ENCODE data around the gene GUCY1B1. TPM values are rescaled to one million over a fixed set of nuclear protein-coding genes. Genes with fewer than 3 reads are reported as not detected.

GUCY1B1 gene
- total RNA-seq, 1 experiment from 2014 or later = 0.39 TPM

DNA sequence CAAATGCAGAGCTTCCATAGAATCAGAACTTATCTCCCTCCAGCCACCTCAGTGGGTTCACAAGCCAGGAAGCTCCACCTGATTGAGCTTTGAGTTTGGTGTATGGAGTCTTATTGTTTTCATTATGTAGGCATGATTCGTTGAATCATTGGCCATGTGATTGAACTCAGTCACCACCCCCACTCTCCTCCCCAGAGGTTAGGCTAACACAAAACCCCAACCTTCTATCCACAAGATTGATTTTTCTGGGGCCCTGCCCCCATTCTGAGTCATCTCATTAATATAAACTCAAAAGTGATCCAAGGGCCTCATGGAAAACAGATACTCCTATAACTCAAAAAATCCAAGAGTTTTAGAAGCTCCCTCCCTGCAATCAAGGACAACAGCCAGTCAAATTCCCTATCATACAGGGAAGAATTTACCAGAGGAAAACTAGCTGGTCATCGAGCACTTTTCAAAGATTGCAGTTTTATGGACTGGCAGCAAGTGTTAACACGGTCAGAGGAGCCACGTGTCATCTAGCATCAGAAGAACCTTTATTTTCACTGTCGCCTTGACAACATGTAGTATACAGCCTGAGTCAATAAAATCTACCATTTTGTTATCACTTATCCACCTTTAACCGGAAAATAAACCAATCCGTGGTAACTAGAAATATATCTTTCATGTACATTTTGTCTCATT is 35.9 kb upstream of the GUCY1B1 start:
- CTCF ChIA-PET = no interaction called here

GRCh38 chr4:155724731-155725130 is 34.1 kb upstream of the GUCY1B1 start:
- POLR2A ChIA-PET (ENCODE audit: unreplicated experiment) = no interaction called here

More for the DNA sequence above, 35.9 kb upstream of the GUCY1B1 start:
- H2AFZ ChIP-seq = no peak overlapping the region
- H3K4me1 ChIP-seq (replicated peaks; ENCODE audit: insufficient read depth) = no peaks in the 10 kb centered on the region
- intact Hi-C loops (cut with micrococcal nuclease; ENCODE audit: unreplicated experiment) = no loop called here
- no peaks in the 10 kb centered on the region for H4K20me1 ChIP-seq (ENCODE audit: insufficient read depth)
- H3F3A ChIP-seq (ENCODE audit: insufficient read depth, low read depth) = no peaks in the 10 kb centered on the region
- H3K79me2 ChIP-seq (ENCODE audit: low read depth) = no peaks in the 10 kb centered on the region
- no peak for DNase-seq
- no peaks in the 10 kb centered on the region for H3K9me2 ChIP-seq (ENCODE audit: insufficient read depth)
- TF ChIP-seq EZH2 (IDR thresholded peaks at IDR 0.05; ENCODE audit: low read depth) (no peak), CTCF (conservative IDR thresholded peaks at IDR 0.05) (no peak)
- BruUV-seq (replicated peaks) = no TSS peak
- POLR2A ChIA-PET (ENCODE audit: unreplicated experiment) = no interaction called here
- H3K27ac ChIP-seq = no peak overlapping the region
- no peaks in the 10 kb centered on the region for H3K36me3 ChIP-seq (ENCODE audit: low read depth)
- no peak overlapping the region for H3K4me2 ChIP-seq
- no peak overlapping the region for H3K4me3 ChIP-seq
- no peaks in the 10 kb centered on the region for H3K27me3 ChIP-seq (ENCODE audit: insufficient read depth, low read depth)
- H3K9me3 ChIP-seq (ENCODE audit: insufficient read depth, low read depth) = no peaks in the 10 kb centered on the region

DNA sequence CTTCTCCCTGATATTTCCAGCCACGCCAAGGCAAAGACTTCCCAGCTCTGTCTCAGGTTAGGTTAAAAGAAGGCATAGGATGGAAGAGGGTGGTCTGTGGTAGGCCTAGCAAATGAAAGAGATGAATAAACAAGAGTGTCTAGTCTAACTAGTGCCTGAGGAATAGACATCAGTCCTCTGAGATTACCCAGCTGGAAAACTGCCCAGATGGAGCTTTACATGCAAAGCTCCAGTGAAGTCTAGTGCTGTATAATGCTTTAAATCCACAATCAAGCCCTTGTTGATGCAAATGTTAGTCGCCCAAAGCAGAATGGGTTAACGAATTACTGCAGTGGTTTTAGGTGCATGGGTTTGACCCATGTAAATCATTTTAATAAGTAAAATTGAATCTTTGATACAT is 24.8 kb upstream of the GUCY1B1 start:
- Histone ChIP-seq H4K20me1 (ENCODE audit: insufficient read depth) (no peaks in the 10 kb centered on the region), H3K79me2 (ENCODE audit: low read depth) (no peaks in the 10 kb centered on the region), H3K9me2 (ENCODE audit: insufficient read depth) (no peaks in the 10 kb centered on the region), H3K27ac (no peak overlapping the region), H3F3A (ENCODE audit: insufficient read depth, low read depth) (no peaks in the 10 kb centered on the region), H3K36me3 (ENCODE audit: low read depth) (no peaks in the 10 kb centered on the region), H3K4me3 (no peak overlapping the region), H3K27me3 (ENCODE audit: insufficient read depth, low read depth) (no peaks in the 10 kb centered on the region), H2AFZ (no peak overlapping the region), H3K4me2 (no peak overlapping the region), H3K9me3 (ENCODE audit: insufficient read depth, low read depth) (no peaks in the 10 kb centered on the region), H3K4me1 (replicated peaks; ENCODE audit: insufficient read depth) (no peaks in the 10 kb centered on the region)
- intact Hi-C loops (cut with micrococcal nuclease; ENCODE audit: unreplicated experiment) = no loop called here
- DNase-seq = no peak
- TF ChIP-seq EZH2 (IDR thresholded peaks at IDR 0.05; ENCODE audit: low read depth) (no peak), CTCF (conservative IDR thresholded peaks at IDR 0.05) (no peak)
- no TSS peak for BruUV-seq (replicated peaks)
- CTCF ChIA-PET = no interaction called here
- POLR2A ChIA-PET (ENCODE audit: unreplicated experiment) = no interaction called here

More at GRCh38 chr4:155724731-155725130, 34.1 kb upstream of the GUCY1B1 start:
- H3K27me3 ChIP-seq (ENCODE audit: insufficient read depth, low read depth) = no peaks in the 10 kb centered on the region
- H3K27ac ChIP-seq = no peak overlapping the region
- no peak overlapping the region for H3K4me2 ChIP-seq
- no peaks in the 10 kb centered on the region for H3F3A ChIP-seq (ENCODE audit: insufficient read depth, low read depth)
- intact Hi-C loops (cut with micrococcal nuclease; ENCODE audit: unreplicated experiment) = no loop called here
- CTCF ChIA-PET = no interaction called here
- H3K36me3 ChIP-seq (ENCODE audit: low read depth) = no peaks in the 10 kb centered on the region
- no peak overlapping the region for H3K4me3 ChIP-seq
- no peak overlapping the region for H2AFZ ChIP-seq
- no peaks in the 10 kb centered on the region for H3K9me3 ChIP-seq (ENCODE audit: insufficient read depth, low read depth)
- no peak for DNase-seq
- no peaks in the 10 kb centered on the region for H3K4me1 ChIP-seq (replicated peaks; ENCODE audit: insufficient read depth)
- no TSS peak for BruUV-seq (replicated peaks)
- no peak for TF ChIP-seq CTCF (conservative IDR thresholded peaks at IDR 0.05)
- no peak for TF ChIP-seq EZH2 (IDR thresholded peaks at IDR 0.05; ENCODE audit: low read depth)
- H4K20me1 ChIP-seq (ENCODE audit: insufficient read depth) = no peaks in the 10 kb centered on the region
- H3K9me2 ChIP-seq (ENCODE audit: insufficient read depth) = no peaks in the 10 kb centered on the region
- no peaks in the 10 kb centered on the region for H3K79me2 ChIP-seq (ENCODE audit: low read depth)

All from PC-9 (cell line).